ENCODE results near the gene GPRC5A. TPM values are rescaled to one million over a fixed set of nuclear protein-coding genes. Genes with fewer than 3 reads are reported as not detected.

GPRC5A gene
- total and polyA plus RNA-seq, 2 of the 13 experiments (the other 11 are each of a cell fraction or from before 2014, with no cell fraction given): 0.27 to 3.0 TPM

DNA sequence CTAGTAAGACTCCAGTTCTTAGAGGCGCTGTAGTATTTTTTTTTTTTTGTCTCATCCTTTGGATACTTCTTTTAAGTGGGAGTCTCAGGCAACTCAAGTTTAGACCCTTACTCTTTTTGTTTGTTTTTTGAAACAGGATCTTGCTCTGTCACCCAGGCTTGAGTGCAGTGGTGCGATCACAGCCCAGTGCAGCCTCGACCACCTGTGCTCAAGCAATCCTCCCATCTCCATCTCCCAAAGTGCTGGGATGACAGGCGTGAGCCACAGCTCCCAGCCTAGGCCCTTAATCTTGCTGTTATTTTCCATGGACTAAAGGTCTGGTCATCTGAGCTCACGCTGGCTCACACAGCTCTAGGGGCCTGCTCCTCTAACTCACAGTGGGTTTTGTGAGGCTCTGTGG lies 21.3 kb downstream of the GPRC5A start:
- TF ChIP-seq, protein P1, sequence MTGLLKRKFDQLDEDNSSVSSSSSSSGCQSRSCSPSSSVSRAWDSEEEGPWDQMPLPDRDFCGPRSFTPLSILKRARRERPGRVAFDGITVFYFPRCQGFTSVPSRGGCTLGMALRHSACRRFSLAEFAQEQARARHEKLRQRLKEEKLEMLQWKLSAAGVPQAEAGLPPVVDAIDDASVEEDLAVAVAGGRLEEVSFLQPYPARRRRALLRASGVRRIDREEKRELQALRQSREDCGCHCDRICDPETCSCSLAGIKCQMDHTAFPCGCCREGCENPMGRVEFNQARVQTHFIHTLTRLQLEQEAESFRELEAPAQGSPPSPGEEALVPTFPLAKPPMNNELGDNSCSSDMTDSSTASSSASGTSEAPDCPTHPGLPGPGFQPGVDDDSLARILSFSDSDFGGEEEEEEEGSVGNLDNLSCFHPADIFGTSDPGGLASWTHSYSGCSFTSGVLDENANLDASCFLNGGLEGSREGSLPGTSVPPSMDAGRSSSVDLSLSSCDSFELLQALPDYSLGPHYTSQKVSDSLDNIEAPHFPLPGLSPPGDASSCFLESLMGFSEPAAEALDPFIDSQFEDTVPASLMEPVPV (CRISPR knock-in tag; IDR thresholded peaks at IDR 0.05): no peak
- TF ChIP-seq, protein P2, sequence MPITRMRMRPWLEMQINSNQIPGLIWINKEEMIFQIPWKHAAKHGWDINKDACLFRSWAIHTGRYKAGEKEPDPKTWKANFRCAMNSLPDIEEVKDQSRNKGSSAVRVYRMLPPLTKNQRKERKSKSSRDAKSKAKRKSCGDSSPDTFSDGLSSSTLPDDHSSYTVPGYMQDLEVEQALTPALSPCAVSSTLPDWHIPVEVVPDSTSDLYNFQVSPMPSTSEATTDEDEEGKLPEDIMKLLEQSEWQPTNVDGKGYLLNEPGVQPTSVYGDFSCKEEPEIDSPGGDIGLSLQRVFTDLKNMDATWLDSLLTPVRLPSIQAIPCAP (CRISPR knock-in tag; IDR thresholded peaks at IDR 0.05; ENCODE audit: low read depth): no peak
- TF ChIP-seq MBNL3 (CRISPR knock-in tag; conservative IDR thresholded peaks at IDR 0.05): no peak
- TF ChIP-seq U2AF2 (IDR thresholded peaks at IDR 0.05; ENCODE audit: low read depth, low read length): no peak
- no peak for TF ChIP-seq ZNF253 (CRISPR knock-in tag; IDR thresholded peaks at IDR 0.05; ENCODE audit: borderline replicate concordance)
- TF ChIP-seq, protein P3, sequence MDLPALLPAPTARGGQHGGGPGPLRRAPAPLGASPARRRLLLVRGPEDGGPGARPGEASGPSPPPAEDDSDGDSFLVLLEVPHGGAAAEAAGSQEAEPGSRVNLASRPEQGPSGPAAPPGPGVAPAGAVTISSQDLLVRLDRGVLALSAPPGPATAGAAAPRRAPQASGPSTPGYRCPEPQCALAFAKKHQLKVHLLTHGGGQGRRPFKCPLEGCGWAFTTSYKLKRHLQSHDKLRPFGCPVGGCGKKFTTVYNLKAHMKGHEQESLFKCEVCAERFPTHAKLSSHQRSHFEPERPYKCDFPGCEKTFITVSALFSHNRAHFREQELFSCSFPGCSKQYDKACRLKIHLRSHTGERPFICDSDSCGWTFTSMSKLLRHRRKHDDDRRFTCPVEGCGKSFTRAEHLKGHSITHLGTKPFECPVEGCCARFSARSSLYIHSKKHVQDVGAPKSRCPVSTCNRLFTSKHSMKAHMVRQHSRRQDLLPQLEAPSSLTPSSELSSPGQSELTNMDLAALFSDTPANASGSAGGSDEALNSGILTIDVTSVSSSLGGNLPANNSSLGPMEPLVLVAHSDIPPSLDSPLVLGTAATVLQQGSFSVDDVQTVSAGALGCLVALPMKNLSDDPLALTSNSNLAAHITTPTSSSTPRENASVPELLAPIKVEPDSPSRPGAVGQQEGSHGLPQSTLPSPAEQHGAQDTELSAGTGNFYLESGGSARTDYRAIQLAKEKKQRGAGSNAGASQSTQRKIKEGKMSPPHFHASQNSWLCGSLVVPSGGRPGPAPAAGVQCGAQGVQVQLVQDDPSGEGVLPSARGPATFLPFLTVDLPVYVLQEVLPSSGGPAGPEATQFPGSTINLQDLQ (CRISPR knock-in tag; IDR thresholded peaks at IDR 0.05): no peak
- TF ChIP-seq, protein P4, sequence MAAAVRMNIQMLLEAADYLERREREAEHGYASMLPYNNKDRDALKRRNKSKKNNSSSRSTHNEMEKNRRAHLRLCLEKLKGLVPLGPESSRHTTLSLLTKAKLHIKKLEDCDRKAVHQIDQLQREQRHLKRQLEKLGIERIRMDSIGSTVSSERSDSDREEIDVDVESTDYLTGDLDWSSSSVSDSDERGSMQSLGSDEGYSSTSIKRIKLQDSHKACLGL (CRISPR knock-in tag; IDR thresholded peaks at IDR 0.05): no peak
- no peak for TF ChIP-seq SOX5 (CRISPR knock-in tag; IDR thresholded peaks at IDR 0.05; ENCODE audit: borderline replicate concordance)
- no peak for TF ChIP-seq BORCS8-MEF2B (CRISPR knock-in tag; IDR thresholded peaks at IDR 0.05)
- TF ChIP-seq SRSF1 (optimal IDR thresholded peaks at IDR 0.05; ENCODE audit: low read depth, low read length): no peak
- no peak for TF ChIP-seq SMARCC2 (IDR thresholded peaks at IDR 0.05)
- no peak for TF ChIP-seq ZNF777 (CRISPR knock-in tag; IDR thresholded peaks at IDR 0.05)
- no peak for TF ChIP-seq CBFB (CRISPR knock-in tag; IDR thresholded peaks at IDR 0.05)
- TF ChIP-seq ZNF652 (CRISPR knock-in tag; IDR thresholded peaks at IDR 0.05; ENCODE audit: borderline replicate concordance, low read depth): no peak
- no peak for TF ChIP-seq SOX6 (IDR thresholded peaks at IDR 0.05)
- no peak for TF ChIP-seq SOX6 (CRISPR knock-in tag; IDR thresholded peaks at IDR 0.05)
- TF ChIP-seq PPARG (CRISPR knock-in tag; conservative IDR thresholded peaks at IDR 0.05): no peak
- Histone ChIP-seq H3K36me3 (replicated peaks in 1 of 2; ENCODE audit: control insufficient read depth in 1 of 2, insufficient read depth in 2 of 2, low read length in 2 of 2) (no peaks in the 10 kb centered on the region), H3K79me2 (ENCODE audit: insufficient read depth, low read length) (no peaks in the 10 kb centered on the region), H3K27me3 (ENCODE audit: control insufficient read depth in 1 of 2, insufficient read depth in 2 of 2, low read length in 2 of 2) (peaks cover 4 to 13% of the 10 kb centered on the region in 2 experiments; a peak in 3 of 5 replicates), H3K4me3 (replicated peaks in 1 of 3; ENCODE audit: insufficient read depth in 1 of 3, low read depth in 2 of 3, low read length in 3 of 3) (no peak overlapping the region), H3K9ac (ENCODE audit: insufficient read depth, low read depth, low read length) (no peak overlapping the region), H3K9me3 (ENCODE audit: low read length) (no peaks in the 10 kb centered on the region), H2AFZ (ENCODE audit: low read length) (no peak overlapping the region), H3K4me1 (ENCODE audit: insufficient read depth, low read length) (peaks cover 18% of the 10 kb centered on the region), H3K27ac (ENCODE audit: extremely low read length, insufficient read depth, low read length) (no peak overlapping the region), H3K4me2 (ENCODE audit: low read depth, low read length) (no peak overlapping the region), H4K20me1 (ENCODE audit: insufficient read depth, low read length) (no peaks in the 10 kb centered on the region; the same call in 1 of the 2 replicates)
- CTCF ChIA-PET (ENCODE audit: low intra/inter-chr PET ratio, low total read pairs): no interaction called here
- in situ Hi-C loops (cut with HindIII; ENCODE audit: extremely low pct_ligation_motif_present, low pct_unique_long_range_greater_than_20kb): no loop called here
- no TSS peak for BruUV-seq (replicated peaks)
- 63% methylated on average over 4 of the region's 5 CpGs for WGBS (ENCODE audit: low lambda C conversion rate)
- DNase-seq (ENCODE audit: low spot score): no peak
- ATAC-seq: no peak
- FAIRE-seq: no peak
- POLR2A ChIA-PET: no interaction called here
- intact Hi-C loops (cut with micrococcal nuclease; ENCODE audit: unreplicated experiment): no loop called here
